Neural crest cell (in vitro differentiated cells): Measurements from ENCODE around the gene CPNE5. TPM values are rescaled to one million over a fixed set of nuclear protein-coding genes. Genes with fewer than 3 reads are reported as not detected.

Source experiments
- DNase-seq: peaks from one replicate; pipeline ENCODE4 v3.0.0; 2021; ENCODE audit warnings: low read depth, mixed read lengths, low spot score
- H3K27ac Mint-ChIP-seq: one replicate; pipeline ENCODE4 v1.8.0; 2021; ENCODE audit warnings: mild to moderate bottlenecking, mixed read lengths; ENCODE audit not compliant: unreplicated experiment
- H3K27me3 Mint-ChIP-seq: 2 replicates; pipeline ENCODE4 v1.8.0; 2021; ENCODE audit warnings: low read depth, mild to moderate bottlenecking, mixed read lengths
- H3K36me3 Mint-ChIP-seq: 2 replicates; pipeline ENCODE4 v1.8.0; 2021; ENCODE audit warnings: low read depth, mild to moderate bottlenecking, mixed read lengths
- H3K4me1 Mint-ChIP-seq: 2 replicates; pipeline ENCODE4 v1.8.0; 2021; ENCODE audit warnings: mixed read lengths
- H3K4me3 Mint-ChIP-seq: one replicate; pipeline ENCODE4 v1.8.0; 2021; ENCODE audit warnings: mild to moderate bottlenecking, mixed read lengths
- H3K9me3 Mint-ChIP-seq: 2 replicates; pipeline ENCODE4 v1.8.0; 2021; ENCODE audit warnings: mixed read lengths
- total RNA-seq: library from RNA; stranded (reverse); gene quantifications from 2 replicates; pipeline ENCODE4 v1.2.1, GENCODE V29; 2021
- TF ChIP-seq, protein P1 (sequence below): fragments of 200-600 bp; sonication (generic); conservative IDR thresholded peaks from 2 replicates; pipeline ENCODE4 v1.5.0; 2021; ENCODE audit warnings: antibody characterized with exemption, mild to moderate bottlenecking

Gene CPNE5
- total RNA-seq, 1 donor from 2014 or later: 0.54 TPM

DNA sequence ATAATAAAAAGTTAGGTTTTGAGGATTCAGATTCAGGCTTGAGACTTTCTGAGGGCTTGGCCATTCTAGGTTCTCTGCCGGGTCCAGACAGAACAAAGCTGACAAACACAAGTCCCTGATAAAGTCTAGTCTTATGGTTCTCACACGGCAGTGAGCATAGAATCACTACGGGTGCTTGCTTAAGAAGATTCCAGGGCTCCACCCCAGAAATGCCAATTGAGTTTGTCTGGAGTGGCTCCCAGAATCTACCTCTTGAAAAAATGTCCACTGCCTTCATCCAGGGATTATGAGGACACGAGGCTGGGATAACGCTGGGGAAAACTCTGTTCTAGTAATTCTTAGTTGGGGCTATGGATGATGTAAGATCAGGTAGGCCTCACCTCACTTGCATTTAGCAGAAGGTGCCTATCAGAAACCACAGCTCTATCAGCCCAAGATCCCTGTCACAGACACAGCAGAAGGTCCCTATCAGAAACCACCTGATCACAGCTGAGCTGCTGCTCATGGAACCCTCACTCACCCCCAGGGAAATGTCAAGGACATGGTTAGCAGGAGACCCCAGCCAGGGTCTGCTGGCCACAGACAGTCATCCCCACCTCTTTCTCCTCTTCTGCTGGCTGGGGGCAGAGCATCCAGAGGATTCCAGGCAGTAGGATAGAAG lies 89.3 kb downstream of the CPNE5 start:
- H3K4me1 Mint-ChIP-seq: peaks cover 15% of the 10 kb centered on the region
- TF ChIP-seq, protein P1, sequence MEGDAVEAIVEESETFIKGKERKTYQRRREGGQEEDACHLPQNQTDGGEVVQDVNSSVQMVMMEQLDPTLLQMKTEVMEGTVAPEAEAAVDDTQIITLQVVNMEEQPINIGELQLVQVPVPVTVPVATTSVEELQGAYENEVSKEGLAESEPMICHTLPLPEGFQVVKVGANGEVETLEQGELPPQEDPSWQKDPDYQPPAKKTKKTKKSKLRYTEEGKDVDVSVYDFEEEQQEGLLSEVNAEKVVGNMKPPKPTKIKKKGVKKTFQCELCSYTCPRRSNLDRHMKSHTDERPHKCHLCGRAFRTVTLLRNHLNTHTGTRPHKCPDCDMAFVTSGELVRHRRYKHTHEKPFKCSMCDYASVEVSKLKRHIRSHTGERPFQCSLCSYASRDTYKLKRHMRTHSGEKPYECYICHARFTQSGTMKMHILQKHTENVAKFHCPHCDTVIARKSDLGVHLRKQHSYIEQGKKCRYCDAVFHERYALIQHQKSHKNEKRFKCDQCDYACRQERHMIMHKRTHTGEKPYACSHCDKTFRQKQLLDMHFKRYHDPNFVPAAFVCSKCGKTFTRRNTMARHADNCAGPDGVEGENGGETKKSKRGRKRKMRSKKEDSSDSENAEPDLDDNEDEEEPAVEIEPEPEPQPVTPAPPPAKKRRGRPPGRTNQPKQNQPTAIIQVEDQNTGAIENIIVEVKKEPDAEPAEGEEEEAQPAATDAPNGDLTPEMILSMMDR: no peak
- DNase-seq: no peak
- H3K36me3 Mint-ChIP-seq: no peaks in the 10 kb centered on the region
- H3K9me3 Mint-ChIP-seq: peaks cover 3% of the 10 kb centered on the region
- H3K27me3 Mint-ChIP-seq: peaks cover 2% of the 10 kb centered on the region
- H3K27ac Mint-ChIP-seq: no peak overlapping the region
- no peak overlapping the region for H3K4me3 Mint-ChIP-seq

GRCh38 chr6:36746251-36746650 lies 93.0 kb downstream of the CPNE5 start:
- Mint-ChIP-seq H3K4me3 (no peak overlapping the region), H3K27ac (no peak overlapping the region), H3K36me3 (no peaks in the 10 kb centered on the region), H3K27me3 (peaks cover 2% of the 10 kb centered on the region), H3K9me3 (peaks cover 3% of the 10 kb centered on the region), H3K4me1 (peaks cover 12% of the 10 kb centered on the region)
- TF ChIP-seq, protein P1: no peak
- DNase-seq: no peak

- Mint-ChIP-seq H3K36me3 (no peaks in the 10 kb centered on the region), H3K27me3 (peaks cover 2% of the 10 kb centered on the region), H3K4me3 (no peak overlapping the region), H3K9me3 (peaks cover 3% of the 10 kb centered on the region), H3K27ac (no peak overlapping the region), H3K4me1 (peaks cover 12% of the 10 kb centered on the region)
- TF ChIP-seq, protein P1: no peak
- no peak for DNase-seq
These were observed 93.4 kb downstream of the CPNE5 start for GRCh38 chr6:36745836-36746235.

DNA sequence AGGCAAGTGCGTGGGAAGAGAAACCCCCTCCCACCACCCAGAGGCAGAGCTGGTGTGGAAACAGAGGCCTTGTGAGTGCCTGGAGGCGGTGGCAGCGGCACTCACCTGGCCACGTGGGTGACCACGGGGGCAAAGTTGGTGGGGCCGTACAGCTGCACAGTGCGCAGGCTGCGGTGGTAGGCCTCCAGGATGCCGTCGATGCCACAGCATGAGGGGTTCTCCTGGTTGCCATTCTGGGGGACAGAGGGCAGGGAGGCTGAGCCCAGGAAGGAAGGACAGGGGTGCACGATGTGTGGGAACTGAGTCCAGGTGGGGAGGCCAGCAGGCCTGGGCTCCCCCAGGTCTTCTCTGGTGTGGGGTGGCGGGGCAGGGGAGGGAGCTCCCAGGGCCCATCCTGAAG lies 94.0 kb downstream of the CPNE5 start:
- DNase-seq: no peak
- Mint-ChIP-seq H3K36me3 (no peaks in the 10 kb centered on the region), H3K9me3 (peaks cover 3% of the 10 kb centered on the region), H3K4me3 (no peak overlapping the region), H3K27ac (no peak overlapping the region), H3K4me1 (peaks cover 12% of the 10 kb centered on the region), H3K27me3 (peaks cover 2% of the 10 kb centered on the region)
- TF ChIP-seq, protein P1: no peak

DNA sequence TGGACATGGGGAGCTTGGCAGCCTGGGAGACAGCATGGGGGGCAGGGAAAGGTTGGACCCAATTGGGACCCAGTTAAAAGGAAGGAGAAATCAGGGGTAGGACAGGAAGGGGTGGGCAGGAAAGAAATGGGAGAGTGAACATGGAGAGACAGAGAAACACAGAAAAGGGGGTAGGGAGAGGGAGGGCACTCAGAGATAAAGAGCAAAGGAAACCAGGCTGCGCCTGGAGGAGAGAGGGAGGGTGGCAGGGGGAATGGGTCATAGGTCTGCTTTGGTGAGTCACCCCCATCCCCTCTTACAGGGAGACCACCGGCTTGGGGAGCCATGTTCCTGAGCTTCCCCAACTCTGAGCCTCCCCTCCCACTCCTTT lies 95.0 kb downstream of the CPNE5 start:
- Mint-ChIP-seq H3K4me3 (no peak overlapping the region), H3K27ac (peak overlapping the region; percentile 89), H3K27me3 (peaks cover 2% of the 10 kb centered on the region), H3K9me3 (peaks cover 3% of the 10 kb centered on the region), H3K4me1 (peaks cover 12% of the 10 kb centered on the region), H3K36me3 (no peaks in the 10 kb centered on the region)
- TF ChIP-seq, protein P1: no peak
- no peak for DNase-seq
